Measurements from ENCODE around the gene HYPK. TPM values are rescaled to one million over a fixed set of nuclear protein-coding genes. Genes with fewer than 3 reads are reported as not detected.

The HYPK gene
- 6.5 TPM for total RNA-seq (ENCODE audit: unreplicated experiment)
- long read RNA-seq, transcript HYPK-202 (4 exons, 1,051 nt), result major isoform, 13 of 13 reads
- long read RNA-seq, partial matches to known transcripts, result 0 of 13 reads
- long read RNA-seq, other reads (novel, unspliced or antisense), result 0 of 13 reads

DNA sequence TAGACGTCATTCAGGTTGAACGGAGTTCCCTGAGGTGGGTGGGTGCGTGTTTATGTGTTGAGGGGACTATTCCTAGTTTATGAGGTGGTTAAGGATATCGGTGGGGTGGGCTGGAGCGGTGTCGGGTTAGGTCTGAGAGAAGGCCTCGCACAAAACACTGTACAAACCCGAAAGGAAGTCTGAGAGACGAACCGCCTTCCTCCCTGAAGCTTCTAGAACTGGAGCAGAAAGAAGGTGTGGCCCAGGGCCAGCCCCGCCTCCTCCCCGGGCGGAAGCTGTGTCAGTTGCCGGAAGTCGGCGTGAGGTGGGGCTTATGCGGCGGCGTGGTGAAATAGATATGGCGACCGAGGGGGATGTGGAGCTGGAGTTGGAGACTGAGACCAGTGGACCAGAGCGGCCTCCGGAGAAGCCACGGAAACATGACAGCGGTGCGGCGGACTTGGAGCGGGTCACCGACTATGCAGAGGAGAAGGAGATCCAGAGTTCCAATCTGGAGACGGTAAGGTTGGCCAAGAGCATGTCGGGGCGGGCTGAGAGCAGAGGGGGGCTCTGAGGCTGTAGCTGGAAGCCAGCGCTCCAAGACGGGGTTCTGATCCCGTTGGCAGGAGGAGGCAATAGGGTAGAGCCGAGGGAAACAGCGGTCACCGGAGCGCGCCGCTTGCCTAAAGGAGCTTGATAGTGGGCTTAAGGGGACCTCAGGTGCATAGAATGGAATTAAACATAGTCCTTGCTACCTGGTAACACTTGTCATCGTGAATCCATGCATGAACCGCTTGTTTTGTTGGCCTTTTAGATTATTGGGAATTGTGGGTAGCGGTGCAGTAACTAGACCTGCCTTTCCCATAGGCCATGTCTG lies at the start of gene HYPK:
Gene HYPK, plus strand, starts transcription at position 314 of the 856 bp plus-strand sequence. Its CDS starts 24 bp downstream, at position 338.
- Mint-ChIP-seq H3K9me3 (ENCODE audit: unreplicated experiment) (no peaks in the 10 kb centered on the region), H3K4me3 (ENCODE audit: unreplicated experiment) (peak within 1 kb of the TSS; percentile 100), H3K36me3 (ENCODE audit: low read depth, unreplicated experiment) (peaks cover 48% of the 10 kb centered on the region), H3K4me1 (ENCODE audit: unreplicated experiment) (peaks cover 26% of the 10 kb centered on the region), H3K27me3 (ENCODE audit: unreplicated experiment) (peaks cover 11% of the 10 kb centered on the region), H3K27ac (ENCODE audit: unreplicated experiment) (peak within 1 kb of the TSS; percentile 96)
- TF ChIP-seq, protein P1, sequence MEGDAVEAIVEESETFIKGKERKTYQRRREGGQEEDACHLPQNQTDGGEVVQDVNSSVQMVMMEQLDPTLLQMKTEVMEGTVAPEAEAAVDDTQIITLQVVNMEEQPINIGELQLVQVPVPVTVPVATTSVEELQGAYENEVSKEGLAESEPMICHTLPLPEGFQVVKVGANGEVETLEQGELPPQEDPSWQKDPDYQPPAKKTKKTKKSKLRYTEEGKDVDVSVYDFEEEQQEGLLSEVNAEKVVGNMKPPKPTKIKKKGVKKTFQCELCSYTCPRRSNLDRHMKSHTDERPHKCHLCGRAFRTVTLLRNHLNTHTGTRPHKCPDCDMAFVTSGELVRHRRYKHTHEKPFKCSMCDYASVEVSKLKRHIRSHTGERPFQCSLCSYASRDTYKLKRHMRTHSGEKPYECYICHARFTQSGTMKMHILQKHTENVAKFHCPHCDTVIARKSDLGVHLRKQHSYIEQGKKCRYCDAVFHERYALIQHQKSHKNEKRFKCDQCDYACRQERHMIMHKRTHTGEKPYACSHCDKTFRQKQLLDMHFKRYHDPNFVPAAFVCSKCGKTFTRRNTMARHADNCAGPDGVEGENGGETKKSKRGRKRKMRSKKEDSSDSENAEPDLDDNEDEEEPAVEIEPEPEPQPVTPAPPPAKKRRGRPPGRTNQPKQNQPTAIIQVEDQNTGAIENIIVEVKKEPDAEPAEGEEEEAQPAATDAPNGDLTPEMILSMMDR (IDR thresholded peaks at IDR 0.05; ENCODE audit: unreplicated experiment), result no peak
- peak; percentile 86 for DNase-seq (ENCODE audit: low spot score)

DNA sequence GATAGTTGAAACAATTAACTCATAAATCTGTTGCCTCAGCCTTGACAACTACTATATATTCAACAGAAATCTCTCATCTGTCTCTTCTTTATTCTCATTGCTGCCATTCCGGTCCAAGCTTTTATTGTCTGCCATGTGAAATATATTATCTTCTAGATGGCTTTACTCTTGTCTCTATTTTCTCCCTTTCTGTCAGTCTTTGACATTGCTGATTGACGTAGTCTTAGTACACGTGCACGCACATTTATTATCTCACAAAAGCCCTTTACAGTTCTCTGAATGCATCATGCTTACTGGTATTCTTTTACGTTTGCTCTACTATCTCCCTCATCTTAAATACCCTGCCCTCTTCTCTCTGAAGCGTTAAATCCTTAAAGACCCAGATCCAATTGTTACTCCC lies 48.5 kb upstream of the HYPK start:
- Mint-ChIP-seq H3K27me3 (ENCODE audit: unreplicated experiment) (peaks cover 4% of the 10 kb centered on the region), H3K36me3 (ENCODE audit: low read depth, unreplicated experiment) (peaks cover 22% of the 10 kb centered on the region), H3K4me3 (ENCODE audit: unreplicated experiment) (no peak overlapping the region), H3K27ac (ENCODE audit: unreplicated experiment) (no peak overlapping the region), H3K4me1 (ENCODE audit: unreplicated experiment) (peaks cover 22% of the 10 kb centered on the region), H3K9me3 (ENCODE audit: unreplicated experiment) (no peaks in the 10 kb centered on the region)
- DNase-seq (ENCODE audit: low spot score), result no peak
- TF ChIP-seq, protein P1 (IDR thresholded peaks at IDR 0.05; ENCODE audit: unreplicated experiment), result no peak

- Mint-ChIP-seq H3K36me3 (ENCODE audit: low read depth, unreplicated experiment) (peaks cover 23% of the 10 kb centered on the region), H3K4me3 (ENCODE audit: unreplicated experiment) (no peak overlapping the region), H3K27me3 (ENCODE audit: unreplicated experiment) (no peaks in the 10 kb centered on the region), H3K4me1 (ENCODE audit: unreplicated experiment) (no peaks in the 10 kb centered on the region), H3K9me3 (ENCODE audit: unreplicated experiment) (no peaks in the 10 kb centered on the region), H3K27ac (ENCODE audit: unreplicated experiment) (no peak overlapping the region)
- DNase-seq (ENCODE audit: low spot score), result no peak
- TF ChIP-seq, protein P1 (IDR thresholded peaks at IDR 0.05; ENCODE audit: unreplicated experiment), result no peak
These were observed 37.6 kb upstream of the HYPK start for GRCh38 chr15:43762824-43763223.

DNA sequence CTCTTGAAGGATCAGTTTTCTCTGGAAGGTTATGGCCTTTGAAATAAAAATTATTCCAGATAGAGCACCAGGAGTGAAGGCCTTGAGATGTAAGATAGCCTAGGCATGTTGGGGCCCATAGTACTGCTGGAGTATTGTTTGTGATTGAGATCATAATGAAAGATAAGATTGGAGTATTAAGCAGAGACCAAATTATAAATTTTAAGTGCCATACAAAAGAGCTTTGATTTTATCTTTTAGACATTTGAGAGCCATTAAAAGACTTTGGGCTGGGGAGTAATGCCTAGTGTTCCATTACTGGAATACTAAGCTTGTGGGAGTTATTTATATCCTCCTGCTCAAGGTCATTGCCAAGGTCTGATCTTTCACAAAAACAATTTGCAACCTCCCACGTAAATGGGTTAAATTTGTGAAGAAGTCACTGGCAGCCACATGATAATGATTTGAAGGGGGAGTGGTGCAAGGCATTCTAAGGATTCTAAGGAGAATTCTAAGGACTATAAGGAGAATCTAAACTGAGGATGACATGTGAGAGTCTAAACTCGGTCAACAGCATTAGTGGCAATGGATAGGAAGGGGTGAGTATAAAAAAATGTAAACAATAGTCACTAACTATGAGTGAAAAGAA lies 36.5 kb upstream of the HYPK start:
- TF ChIP-seq, protein P1 (IDR thresholded peaks at IDR 0.05; ENCODE audit: unreplicated experiment), result no peak
- H3K27ac Mint-ChIP-seq (ENCODE audit: unreplicated experiment), result no peak overlapping the region
- H3K9me3 Mint-ChIP-seq (ENCODE audit: unreplicated experiment), result no peaks in the 10 kb centered on the region
- H3K4me3 Mint-ChIP-seq (ENCODE audit: unreplicated experiment), result peak overlapping the region; percentile 4
- H3K36me3 Mint-ChIP-seq (ENCODE audit: low read depth, unreplicated experiment), result peaks cover 26% of the 10 kb centered on the region
- no peaks in the 10 kb centered on the region for H3K4me1 Mint-ChIP-seq (ENCODE audit: unreplicated experiment)
- DNase-seq (ENCODE audit: low spot score), result no peak
- no peaks in the 10 kb centered on the region for H3K27me3 Mint-ChIP-seq (ENCODE audit: unreplicated experiment)

Data from endothelial cell (in vitro differentiated cells).